ENCODE data around the gene TMEM11. TPM values are rescaled to one million over a fixed set of nuclear protein-coding genes. Genes with fewer than 3 reads are reported as not detected.

The TMEM11 gene
- total and polyA plus RNA-seq, 2 of the 8 experiments (the other 6 are each of a cell fraction or from before 2014, with no cell fraction given) = 33.3 to 90.4 TPM

DNA sequence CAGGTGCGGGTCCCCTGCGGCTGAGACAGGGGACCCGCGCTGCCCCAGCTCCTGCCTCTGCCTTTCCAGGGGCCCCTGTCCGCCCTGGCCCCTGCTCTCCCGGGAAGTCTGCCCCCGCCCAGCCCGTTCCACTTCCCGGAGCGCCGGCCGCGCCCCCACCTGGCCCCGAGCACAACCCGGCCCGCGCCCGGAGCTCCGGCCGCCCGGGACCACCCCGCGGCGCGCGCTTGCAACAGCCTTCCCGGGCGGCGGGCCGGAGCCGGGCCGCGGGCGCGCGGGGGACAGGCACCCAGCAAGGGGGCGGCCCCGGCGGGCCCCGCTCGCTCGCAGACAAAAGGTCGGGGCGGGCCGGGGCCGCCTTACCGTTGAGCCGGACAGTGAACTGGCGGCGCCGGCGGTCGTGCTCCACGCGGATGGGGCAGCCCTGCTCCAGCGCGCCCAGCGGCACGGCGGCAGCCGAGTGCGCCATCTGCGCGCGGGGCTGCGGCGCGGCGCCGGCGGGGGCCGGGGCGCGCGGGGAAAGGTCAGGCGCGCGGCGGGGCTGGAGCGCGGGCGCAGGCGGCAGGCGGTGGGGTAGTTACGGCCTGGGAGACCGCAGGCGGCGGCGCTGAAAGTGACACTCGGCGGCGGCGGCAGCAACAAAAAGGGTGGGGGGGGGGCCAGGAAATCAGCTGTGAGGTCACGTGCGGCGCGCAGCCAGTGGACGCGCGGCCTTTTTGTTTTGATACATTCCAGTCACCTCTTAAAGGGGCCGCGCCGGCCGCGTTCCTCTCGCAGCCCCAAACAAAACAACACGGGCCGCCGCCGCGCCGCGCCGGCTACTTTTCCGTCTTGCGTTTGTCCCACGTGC, 39.1 kb upstream of the TMEM11 start, which contains the start of gene NATD1 (continued):
- TF ChIP-seq SIRT6 (IDR thresholded peaks at IDR 0.05; ENCODE audit: low read length) (no peak), FOSL1 (IDR thresholded peaks at IDR 0.05; ENCODE audit: insufficient read depth, low read depth, low read length) (no peak), SIX5 (IDR thresholded peaks at IDR 0.05; ENCODE audit: low read depth, low read length) (no peak), SRF (IDR thresholded peaks at IDR 0.05; ENCODE audit: low read depth, low read length) (no peak), CHD2 (IDR thresholded peaks at IDR 0.05; ENCODE audit: low read length) (no peak), SP4 (IDR thresholded peaks at IDR 0.05; ENCODE audit: low read length) (no peak), CHD1 (IDR thresholded peaks at IDR 0.05; ENCODE audit: low read depth, low read length) (no peak), SP2 (IDR thresholded peaks at IDR 0.05; ENCODE audit: low read length) (no peak), JUN (IDR thresholded peaks at IDR 0.05; ENCODE audit: low read depth, low read length) (no peak), RFX5 (IDR thresholded peaks at IDR 0.05; ENCODE audit: borderline replicate concordance, low read depth, low read length) (no peak), GTF2F1 (IDR thresholded peaks at IDR 0.05; ENCODE audit: borderline replicate concordance, low read depth, low read length) (no peak), NRF1 (IDR thresholded peaks at IDR 0.05; ENCODE audit: low read depth, low read length) (no peak), POU5F1 (IDR thresholded peaks at IDR 0.05; ENCODE audit: low read depth, low read length) (no peak), POLR2A (IDR thresholded peaks at IDR 0.05; ENCODE audit: control extremely low read depth in 1 of 2, low read depth in 2 of 2, low read length in 2 of 2) (no peak), PHF8 (conservative IDR thresholded peaks at IDR 0.05; ENCODE audit: low read depth, low read length) (no peak), CREB1 (IDR thresholded peaks at IDR 0.05) (no peak), EP300 (IDR thresholded peaks at IDR 0.05; ENCODE audit: borderline replicate concordance in 1 of 2, low read depth in 2 of 2, low read length in 2 of 2) (no peak), CEBPB (IDR thresholded peaks at IDR 0.05; ENCODE audit: low read depth, low read length) (no peak), GABPA (IDR thresholded peaks at IDR 0.05; ENCODE audit: borderline replicate concordance, insufficient read depth, low read length) (no peak), TBP (IDR thresholded peaks at IDR 0.05; ENCODE audit: low read depth, low read length) (peak; percentile 44; the same call in 1 of the 2 replicates), USF2 (IDR thresholded peaks at IDR 0.05; ENCODE audit: low read length) (peak; percentile 93), CBX8 (IDR thresholded peaks at IDR 0.05; ENCODE audit: borderline replicate concordance, low read depth, low read length) (no peak)
- TF ChIP-seq, protein P1, sequence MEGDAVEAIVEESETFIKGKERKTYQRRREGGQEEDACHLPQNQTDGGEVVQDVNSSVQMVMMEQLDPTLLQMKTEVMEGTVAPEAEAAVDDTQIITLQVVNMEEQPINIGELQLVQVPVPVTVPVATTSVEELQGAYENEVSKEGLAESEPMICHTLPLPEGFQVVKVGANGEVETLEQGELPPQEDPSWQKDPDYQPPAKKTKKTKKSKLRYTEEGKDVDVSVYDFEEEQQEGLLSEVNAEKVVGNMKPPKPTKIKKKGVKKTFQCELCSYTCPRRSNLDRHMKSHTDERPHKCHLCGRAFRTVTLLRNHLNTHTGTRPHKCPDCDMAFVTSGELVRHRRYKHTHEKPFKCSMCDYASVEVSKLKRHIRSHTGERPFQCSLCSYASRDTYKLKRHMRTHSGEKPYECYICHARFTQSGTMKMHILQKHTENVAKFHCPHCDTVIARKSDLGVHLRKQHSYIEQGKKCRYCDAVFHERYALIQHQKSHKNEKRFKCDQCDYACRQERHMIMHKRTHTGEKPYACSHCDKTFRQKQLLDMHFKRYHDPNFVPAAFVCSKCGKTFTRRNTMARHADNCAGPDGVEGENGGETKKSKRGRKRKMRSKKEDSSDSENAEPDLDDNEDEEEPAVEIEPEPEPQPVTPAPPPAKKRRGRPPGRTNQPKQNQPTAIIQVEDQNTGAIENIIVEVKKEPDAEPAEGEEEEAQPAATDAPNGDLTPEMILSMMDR (IDR thresholded peaks at IDR 0.05; ENCODE audit: control extremely low read depth in 1 of 3, insufficient read depth in 1 of 3, low read depth in 1 of 3, low read length in 3 of 3) = no peak

All from H1 (cell line).